HL-60/S4 treated with retinoic acid at 250 ng/mL for 4 days and 3 days (cell line): ENCODE measurements around the gene FBXL19.

Experiments used
- in situ Hi-C: fragments of 300-500 bp; cut with MboI; formaldehyde crosslinking; loops from 2 replicates; pipeline ENCODE4 v1.7.0; 2022; ENCODE audit warnings: low sequenced_read_pairs

The FBXL19 gene

DNA sequence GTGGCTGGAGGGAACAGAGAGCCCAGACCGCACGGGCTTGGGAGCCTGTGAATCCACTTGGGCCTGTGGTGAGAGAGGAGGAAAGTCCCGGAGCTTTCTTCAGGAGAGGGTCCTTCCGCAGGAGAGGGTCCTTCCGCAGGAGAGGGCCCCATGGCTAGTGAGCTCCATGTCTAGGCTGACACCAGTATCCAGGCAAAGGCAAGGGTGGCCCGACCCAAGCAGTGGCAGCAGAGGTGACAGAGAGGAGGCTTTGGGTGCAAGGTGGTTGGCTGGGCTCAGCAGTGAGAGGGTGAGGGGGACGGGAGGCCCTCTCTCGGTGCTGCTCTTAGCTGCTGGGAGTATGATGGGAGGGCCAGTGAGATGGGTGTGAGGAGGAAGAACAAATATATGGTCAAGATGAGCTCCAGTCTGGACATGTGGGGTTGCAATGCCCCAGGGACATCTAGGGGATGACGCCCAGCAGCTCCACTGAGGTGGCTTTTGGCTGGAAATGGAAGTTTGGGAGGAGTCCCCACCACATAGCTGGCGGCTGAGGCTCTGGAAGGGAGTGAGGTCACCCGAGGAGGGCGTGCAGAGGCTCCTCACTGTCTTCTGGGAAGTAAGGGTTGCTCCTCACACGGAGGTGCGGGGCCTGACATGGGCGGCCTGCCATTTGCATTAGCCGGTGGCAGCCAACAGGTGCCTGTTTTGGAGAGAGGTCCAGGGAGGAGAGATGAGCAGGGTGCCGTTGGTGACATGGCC, 59.3 kb downstream of the FBXL19 start:
- in situ Hi-C loops: no loop called here

GRCh38 chr16:30983289-30983889, 60.0 kb downstream of the FBXL19 start:
- in situ Hi-C loops: no loop called here

GRCh38 chr16:30983898-30984610, 60.7 kb downstream of the FBXL19 start:
- in situ Hi-C loops: no loop called here

GRCh38 chr16:30984669-30985400, 61.5 kb downstream of the FBXL19 start, which contains the start of gene HSD3B7:
TSS of gene HSD3B7 (plus strand) at chr16:30985207. CDS start at chr16:30985659, 452 bp downstream.
- in situ Hi-C loops: no loop called here

DNA sequence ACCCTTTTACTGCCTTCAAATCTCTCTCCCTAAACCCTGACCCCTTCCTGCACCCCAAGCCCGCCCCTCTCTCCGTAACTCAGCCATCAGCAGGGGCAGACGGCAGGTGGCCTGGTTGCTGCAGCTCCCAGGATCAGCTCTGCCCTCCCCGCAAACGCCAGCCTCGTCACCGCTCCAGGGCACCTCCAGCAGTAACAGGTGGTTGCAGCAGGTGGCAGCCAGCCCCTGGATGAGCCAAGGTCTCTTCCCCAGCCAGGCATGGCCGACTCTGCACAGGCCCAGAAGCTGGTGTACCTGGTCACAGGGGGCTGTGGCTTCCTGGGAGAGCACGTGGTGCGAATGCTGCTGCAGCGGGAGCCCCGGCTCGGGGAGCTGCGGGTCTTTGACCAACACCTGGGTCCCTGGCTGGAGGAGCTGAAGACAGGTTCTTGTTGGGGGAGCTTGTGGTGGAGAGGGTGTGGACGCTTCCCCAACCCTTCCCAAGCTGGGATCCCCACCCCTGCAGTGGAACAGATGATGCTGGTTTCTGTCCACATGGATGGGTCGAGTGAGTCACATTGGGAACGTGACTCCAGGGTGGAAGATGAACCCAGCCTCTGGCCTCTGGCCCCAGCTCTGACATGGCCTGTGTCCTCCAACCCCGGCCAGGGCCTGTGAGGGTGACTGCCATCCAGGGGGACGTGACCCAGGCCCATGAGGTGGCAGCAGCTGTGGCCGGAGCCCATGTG, 62.2 kb downstream of the FBXL19 start:
- in situ Hi-C loops: no loop called here

- in situ Hi-C loops: no loop called here
Measured at GRCh38 chr16:30986129-30986991, 63.0 kb downstream of the FBXL19 start.

DNA sequence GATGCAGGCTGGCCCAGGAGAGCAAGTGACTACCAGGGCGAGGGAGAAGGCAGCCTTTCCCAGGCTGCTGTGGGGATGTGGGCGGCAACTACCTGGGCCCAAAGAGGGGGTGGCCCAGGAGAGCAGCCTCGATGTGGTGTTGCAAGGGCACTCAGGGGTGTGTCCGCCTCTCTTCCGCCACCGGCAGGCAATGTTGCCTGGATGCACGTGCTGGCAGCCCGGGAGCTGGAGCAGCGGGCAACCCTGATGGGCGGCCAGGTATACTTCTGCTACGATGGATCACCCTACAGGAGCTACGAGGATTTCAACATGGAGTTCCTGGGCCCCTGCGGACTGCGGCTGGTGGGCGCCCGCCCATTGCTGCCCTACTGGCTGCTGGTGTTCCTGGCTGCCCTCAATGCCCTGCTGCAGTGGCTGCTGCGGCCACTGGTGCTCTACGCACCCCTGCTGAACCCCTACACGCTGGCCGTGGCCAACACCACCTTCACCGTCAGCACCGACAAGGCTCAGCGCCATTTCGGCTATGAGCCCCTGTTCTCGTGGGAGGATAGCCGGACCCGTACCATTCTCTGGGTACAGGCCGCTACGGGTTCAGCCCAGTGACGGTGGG, 64.3 kb downstream of the FBXL19 start:
- in situ Hi-C loops: no loop called here

DNA sequence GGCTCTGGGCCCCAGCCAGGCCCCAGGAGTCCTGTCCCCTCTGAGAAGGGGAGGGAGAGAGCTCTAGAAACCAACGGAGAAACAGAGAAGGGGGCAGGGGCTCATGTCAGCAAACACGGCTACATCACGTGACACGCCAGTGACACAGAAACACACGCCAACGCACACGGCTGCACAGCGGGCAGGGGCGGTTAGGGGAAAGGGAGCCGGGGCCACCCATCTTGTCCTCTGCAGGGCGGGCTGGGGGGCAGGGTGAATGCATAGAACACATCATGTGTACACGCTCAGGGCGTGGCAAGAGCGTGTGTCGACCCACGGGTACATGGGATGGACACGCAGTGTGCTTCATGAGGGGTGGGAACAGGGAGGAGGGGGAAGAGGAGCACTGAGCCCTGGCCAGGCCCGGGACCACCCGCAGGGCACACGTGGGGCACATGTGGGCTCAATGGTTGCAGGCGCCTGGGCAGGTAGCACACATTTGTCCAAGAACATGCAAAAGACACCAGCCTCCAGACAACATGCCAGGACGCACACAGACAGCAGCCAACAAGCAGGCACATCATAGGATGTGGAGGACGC, 66.2 kb downstream of the FBXL19 start:
- in situ Hi-C loops: no loop called here

- in situ Hi-C loops: no loop called here
Measured at GRCh38 chr16:30990105-30990504, 66.7 kb downstream of the FBXL19 start.

DNA sequence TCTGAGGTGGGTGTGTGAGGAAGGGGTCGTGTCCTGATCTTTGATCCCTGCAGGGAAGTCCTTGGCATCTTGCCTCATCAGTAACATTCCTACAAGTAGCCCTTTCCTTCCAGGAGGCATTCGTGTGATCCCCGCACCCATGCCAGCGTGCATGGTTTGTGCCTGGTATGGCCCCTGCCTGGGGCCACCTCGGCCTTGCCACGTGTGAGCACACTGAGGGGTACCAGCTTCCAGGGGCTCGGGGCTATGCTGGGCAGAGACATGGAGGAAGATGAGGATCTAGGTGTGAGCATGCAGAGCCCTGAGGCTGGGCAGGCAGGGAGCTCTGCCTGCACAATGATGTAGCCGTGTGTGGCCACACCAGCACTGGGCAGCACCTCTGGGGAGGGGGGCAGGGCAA, 67.7 kb downstream of the FBXL19 start:
- in situ Hi-C loops: no loop called here

- in situ Hi-C loops: no loop called here
Measured at GRCh38 chr16:30992276-30992780, 69.0 kb downstream of the FBXL19 start.

DNA sequence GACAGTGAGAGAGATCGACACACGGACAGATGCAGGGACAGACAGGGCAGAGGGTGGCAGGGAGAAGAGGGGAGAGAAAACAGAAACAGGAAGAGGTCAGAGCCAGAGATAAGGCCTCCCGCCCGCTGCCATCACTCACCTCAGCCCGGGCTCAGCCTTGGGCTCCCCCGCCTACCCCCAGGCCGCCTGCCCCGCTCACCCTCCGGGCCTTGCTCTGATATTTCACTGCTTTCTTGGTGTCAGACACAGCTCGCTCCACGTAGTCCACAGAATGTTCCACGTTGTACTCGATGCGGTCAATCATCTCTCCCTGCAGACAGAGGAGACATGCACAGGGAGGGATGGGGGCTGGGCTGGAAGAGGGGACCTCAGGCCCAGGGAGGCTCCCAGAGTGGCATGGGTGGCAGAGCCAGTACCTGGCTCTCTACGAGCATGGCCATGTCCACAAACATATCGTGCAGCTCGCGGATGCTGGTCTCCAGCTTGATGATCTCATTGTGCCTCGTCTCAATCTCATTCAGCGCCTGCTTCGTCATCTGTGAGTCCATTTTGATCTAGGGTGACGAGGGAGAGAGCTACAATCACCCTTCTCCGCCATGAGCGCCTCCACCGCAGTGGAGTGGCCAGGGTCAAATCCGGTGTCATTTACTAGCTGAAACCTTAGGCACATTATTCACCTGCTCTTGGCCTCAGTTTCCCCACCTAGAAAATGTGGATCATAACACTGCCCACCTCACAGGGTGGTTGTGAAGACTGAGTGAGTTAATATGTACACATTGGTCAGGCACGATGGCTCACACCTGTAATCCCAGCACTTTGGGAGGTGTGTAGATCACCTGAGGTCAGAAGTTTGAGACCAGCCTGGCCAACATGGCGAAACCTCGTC, 69.8 kb downstream of the FBXL19 start:
- in situ Hi-C loops: no loop called here

GRCh38 chr16:30995927-30996323, 72.6 kb downstream of the FBXL19 start:
- in situ Hi-C loops: no loop called here

- in situ Hi-C loops: no loop called here
Measured at GRCh38 chr16:30996324-30996984, 73.1 kb downstream of the FBXL19 start.

DNA sequence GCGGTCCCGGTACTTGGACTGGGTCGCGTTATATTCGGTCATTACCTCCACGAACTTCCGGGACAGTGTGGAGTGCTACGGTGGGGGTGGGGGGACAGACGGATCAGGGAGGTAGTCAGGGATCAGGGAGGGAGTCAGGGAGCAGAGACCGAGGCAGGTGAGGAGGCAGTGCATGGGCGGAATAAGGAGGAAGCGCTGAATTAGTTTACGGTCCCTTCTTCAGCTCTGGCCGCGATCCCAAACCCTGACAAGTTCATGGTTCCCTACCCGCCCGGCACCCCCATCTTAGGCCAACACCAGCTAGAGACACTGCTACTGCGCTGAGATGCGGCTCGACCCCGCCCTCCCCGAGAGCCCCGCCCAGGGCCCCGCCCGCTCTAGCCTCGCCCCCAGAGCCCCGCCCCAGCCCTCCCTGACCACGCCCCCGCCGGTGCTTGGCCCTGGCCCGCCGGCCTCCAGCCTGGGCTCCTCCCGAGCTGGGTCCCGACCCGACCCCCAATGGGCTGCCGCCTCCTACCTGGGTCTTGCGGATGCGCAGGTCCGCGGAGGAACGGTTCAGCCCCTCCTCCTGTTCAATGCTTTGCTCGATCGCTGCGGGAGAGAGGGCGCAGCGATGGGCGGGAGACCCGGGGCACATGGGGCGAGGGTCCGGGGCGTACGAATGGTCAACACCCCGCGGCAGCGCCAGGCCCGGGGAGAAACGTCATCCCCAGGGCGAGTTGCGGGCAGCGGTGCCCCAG, 73.8 kb downstream of the FBXL19 start:
- in situ Hi-C loops: no loop called here
